Activated CD4-positive, alpha-beta memory T cell treated with anti-CD3 and anti-CD28 coated beads, Interleukin-2, amount 10 ng/mL, durations not matched to agents 7 days and 5 days (primary cell): ENCODE results near the gene TMA7. TPM values are rescaled to one million over a fixed set of nuclear protein-coding genes. Genes with fewer than 3 reads are reported as not detected.

ENCODE experiments used
- CTCF ChIA-PET: fragments of 350-600 bp; sonication (Branson Sonifier 250); formaldehyde crosslinking; loops from one replicate; lab custom pipeline; 2021; ENCODE audit warnings: antibody characterized with exemption, inconsistent platforms; lab: Charles Lee
- POLR2A ChIA-PET: fragments of 350-600 bp; sonication (Branson Sonifier 250); formaldehyde crosslinking; loops from one replicate; lab custom pipeline; 2021; ENCODE audit warnings: antibody characterized with exemption; lab: Charles Lee
- DNase-seq: peaks from one replicate; pipeline ENCODE4 v3.0.0-alpha.2; 2020
- H3K27ac Mint-ChIP-seq: one replicate; pipeline ENCODE4 v1.8.0; 2021; ENCODE audit warnings: mild to moderate bottlenecking, mixed read lengths
- H3K27me3 Mint-ChIP-seq: one replicate; pipeline ENCODE4 v1.8.0; 2021; ENCODE audit warnings: mixed read lengths
- H3K36me3 Mint-ChIP-seq: one replicate; pipeline ENCODE4 v1.8.0; 2021; ENCODE audit warnings: low read depth, mixed read lengths
- H3K4me1 Mint-ChIP-seq: one replicate; pipeline ENCODE4 v1.8.0; 2021; ENCODE audit warnings: mixed read lengths
- H3K4me3 Mint-ChIP-seq: one replicate; pipeline ENCODE4 v1.8.0; 2021; ENCODE audit warnings: mild to moderate bottlenecking, mixed read lengths
- H3K9me3 Mint-ChIP-seq: one replicate; pipeline ENCODE4 v1.8.0; 2021; ENCODE audit warnings: mixed read lengths
- total RNA-seq, 2 experiments: library from RNA; stranded (reverse); gene quantifications; one replicate each; pipeline ENCODE4 v1.2.3, GENCODE V29; 2021

Gene TMA7
- total RNA-seq, 2 experiments from 2014 or later: 240 to 241 TPM

GRCh38 chr3:48418651-48419050 lies 21.4 kb upstream of the TMA7 start:
- Mint-ChIP-seq H3K27me3 (no peaks in the 10 kb centered on the region), H3K36me3 (no peaks in the 10 kb centered on the region), H3K4me1 (no peaks in the 10 kb centered on the region), H3K4me3 (no peak overlapping the region), H3K27ac (no peak overlapping the region), H3K9me3 (no peaks in the 10 kb centered on the region)
- no peak for DNase-seq
- ChIA-PET CTCF (interaction anchor here (0.8 to 4.7 kb wide), 3 partner anchors 18 to 130 kb away, joined by 3 to 26 read pairs (median 3); partner anchors contain the start of genes CCDC51 and TMA7), POLR2A (interaction anchor here (1.0 kb wide), 1 partner anchor 11 kb away, joined by 3 read pairs; no protein-coding TSS in a partner anchor)

GRCh38 chr3:48419149-48419548 lies 20.9 kb upstream of the TMA7 start:
- Mint-ChIP-seq H3K4me3 (no peak overlapping the region), H3K36me3 (no peaks in the 10 kb centered on the region), H3K27me3 (no peaks in the 10 kb centered on the region), H3K27ac (no peak overlapping the region), H3K9me3 (no peaks in the 10 kb centered on the region), H3K4me1 (no peaks in the 10 kb centered on the region)
- DNase-seq: no peak
- CTCF ChIA-PET: interaction anchor here (0.8 to 4.7 kb wide), 3 partner anchors 17 to 130 kb away, joined by 3 to 26 read pairs (median 3); partner anchors contain the start of genes CCDC51 and TMA7
- POLR2A ChIA-PET: interaction anchor here (1.0 kb wide), 1 partner anchor 12 kb away, joined by 3 read pairs; no protein-coding TSS in a partner anchor

GRCh38 chr3:48419597-48419996 lies 20.5 kb upstream of the TMA7 start:
- ChIA-PET CTCF (interaction anchor here (4.7 kb wide), 1 partner anchor 17 kb away, joined by 26 read pairs; no protein-coding TSS in a partner anchor), POLR2A (no interaction called here)
- Mint-ChIP-seq H3K9me3 (no peaks in the 10 kb centered on the region), H3K4me1 (no peaks in the 10 kb centered on the region), H3K36me3 (no peaks in the 10 kb centered on the region), H3K27me3 (no peaks in the 10 kb centered on the region), H3K4me3 (no peak overlapping the region), H3K27ac (no peak overlapping the region)
- no peak for DNase-seq

GRCh38 chr3:48420561-48420960 lies 19.5 kb upstream of the TMA7 start:
- Mint-ChIP-seq H3K27ac (no peak overlapping the region), H3K9me3 (no peaks in the 10 kb centered on the region), H3K27me3 (no peaks in the 10 kb centered on the region), H3K36me3 (no peaks in the 10 kb centered on the region), H3K4me1 (no peaks in the 10 kb centered on the region), H3K4me3 (no peak overlapping the region)
- ChIA-PET CTCF (interaction anchor here (4.2 kb wide), 1 partner anchor 15 kb away, joined by 25 read pairs; no protein-coding TSS in a partner anchor), POLR2A (no interaction called here)
- no peak for DNase-seq

GRCh38 chr3:48422272-48422671 lies 17.8 kb upstream of the TMA7 start:
- H3K27me3 Mint-ChIP-seq: peaks cover 4% of the 10 kb centered on the region
- H3K27ac Mint-ChIP-seq: no peak overlapping the region
- H3K4me1 Mint-ChIP-seq: no peaks in the 10 kb centered on the region
- CTCF ChIA-PET: interaction anchor here (1.5 to 4.2 kb wide), 3 partner anchors 14 to 21 kb away, joined by 3 to 25 read pairs (median 7); no protein-coding TSS in a partner anchor
- H3K36me3 Mint-ChIP-seq: no peaks in the 10 kb centered on the region
- POLR2A ChIA-PET: no interaction called here
- DNase-seq: no peak
- H3K9me3 Mint-ChIP-seq: no peaks in the 10 kb centered on the region
- H3K4me3 Mint-ChIP-seq: no peak overlapping the region

GRCh38 chr3:48422681-48423080 lies 17.4 kb upstream of the TMA7 start:
- ChIA-PET POLR2A (no interaction called here), CTCF (interaction anchor here (1.5 to 4.2 kb wide), 3 partner anchors 13 to 22 kb away, joined by 3 to 25 read pairs (median 7); no protein-coding TSS in a partner anchor)
- Mint-ChIP-seq H3K4me3 (no peak overlapping the region), H3K4me1 (no peaks in the 10 kb centered on the region), H3K27ac (no peak overlapping the region), H3K36me3 (no peaks in the 10 kb centered on the region), H3K9me3 (no peaks in the 10 kb centered on the region), H3K27me3 (peaks cover 9% of the 10 kb centered on the region)
- DNase-seq: no peak

GRCh38 chr3:48423241-48423882 lies 16.7 kb upstream of the TMA7 start:
- Mint-ChIP-seq H3K4me3 (no peak overlapping the region), H3K36me3 (no peaks in the 10 kb centered on the region), H3K4me1 (peaks cover 3% of the 10 kb centered on the region), H3K27ac (no peak overlapping the region), H3K27me3 (peaks cover 15% of the 10 kb centered on the region), H3K9me3 (no peaks in the 10 kb centered on the region)
- DNase-seq: no peak
- POLR2A ChIA-PET: interaction anchor here (0.6 kb wide), 1 partner anchor 109 kb away, joined by 3 read pairs; no protein-coding TSS in a partner anchor
- CTCF ChIA-PET: interaction anchor here (1.8 to 4.2 kb wide), 2 partner anchors 12 to 22 kb away, joined by 7 to 25 read pairs; no protein-coding TSS in a partner anchor

GRCh38 chr3:48423883-48424695 lies 16.0 kb upstream of the TMA7 start:
- Mint-ChIP-seq H3K4me3 (no peak overlapping the region), H3K36me3 (no peaks in the 10 kb centered on the region), H3K27me3 (peaks cover 18% of the 10 kb centered on the region), H3K27ac (no peak overlapping the region), H3K9me3 (no peaks in the 10 kb centered on the region), H3K4me1 (peaks cover 3% of the 10 kb centered on the region)
- ChIA-PET CTCF (interaction anchor here (1.8 to 4.2 kb wide), 2 partner anchors 12 to 23 kb away, joined by 7 to 25 read pairs; no protein-coding TSS in a partner anchor), POLR2A (interaction anchor here (0.6 kb wide), 1 partner anchor 108 kb away, joined by 3 read pairs; no protein-coding TSS in a partner anchor)
- DNase-seq: no peak

- no peaks in the 10 kb centered on the region for H3K9me3 Mint-ChIP-seq
- H3K27ac Mint-ChIP-seq: no peak overlapping the region
- peaks cover 7% of the 10 kb centered on the region for H3K4me1 Mint-ChIP-seq
- no peak overlapping the region for H3K4me3 Mint-ChIP-seq
- H3K27me3 Mint-ChIP-seq: peaks cover 18% of the 10 kb centered on the region
- ChIA-PET POLR2A (no interaction called here), CTCF (interaction anchor here (1.5 to 3.1 kb wide), 2 partner anchors 11 to 25 kb away, joined by 4 to 17 read pairs; no protein-coding TSS in a partner anchor)
- no peaks in the 10 kb centered on the region for H3K36me3 Mint-ChIP-seq
- no peak for DNase-seq
Measured at GRCh38 chr3:48425281-48425812, 14.7 kb upstream of the TMA7 start.

GRCh38 chr3:48426401-48426909 lies 13.6 kb upstream of the TMA7 start:
- Mint-ChIP-seq H3K9me3 (no peaks in the 10 kb centered on the region), H3K36me3 (peaks cover 7% of the 10 kb centered on the region), H3K4me3 (no peak overlapping the region), H3K4me1 (peaks cover 12% of the 10 kb centered on the region), H3K27me3 (peaks cover 18% of the 10 kb centered on the region), H3K27ac (no peak overlapping the region)
- DNase-seq: no peak
- ChIA-PET POLR2A (no interaction called here), CTCF (interaction anchor here (1.5 to 3.1 kb wide), 2 partner anchors 10 to 26 kb away, joined by 4 to 17 read pairs; no protein-coding TSS in a partner anchor)

- no peak for DNase-seq
- no peak overlapping the region for H3K4me3 Mint-ChIP-seq
- CTCF ChIA-PET: interaction anchor here (3.1 kb wide), 1 partner anchor 9 kb away, joined by 17 read pairs; no protein-coding TSS in a partner anchor
- peaks cover 18% of the 10 kb centered on the region for H3K27me3 Mint-ChIP-seq
- peaks cover 13% of the 10 kb centered on the region for H3K36me3 Mint-ChIP-seq
- H3K9me3 Mint-ChIP-seq: no peaks in the 10 kb centered on the region
- H3K27ac Mint-ChIP-seq: no peak overlapping the region
- peaks cover 13% of the 10 kb centered on the region for H3K4me1 Mint-ChIP-seq
- POLR2A ChIA-PET: interaction anchor here (1.2 kb wide), 2 partner anchors 13 to 93 kb away, joined by 3 to 5 read pairs; partner anchors contain the start of genes CCDC51 and TMA7
Measured at GRCh38 chr3:48426944-48427629, 13.0 kb upstream of the TMA7 start.

- ChIA-PET POLR2A (interaction anchor here (1.2 kb wide), 2 partner anchors 12 to 92 kb away, joined by 3 to 5 read pairs; partner anchors contain the start of genes CCDC51 and TMA7), CTCF (interaction anchor here (3.1 kb wide), 1 partner anchor 9 kb away, joined by 17 read pairs; no protein-coding TSS in a partner anchor)
- Mint-ChIP-seq H3K36me3 (peaks cover 15% of the 10 kb centered on the region), H3K4me1 (peaks cover 13% of the 10 kb centered on the region), H3K9me3 (no peaks in the 10 kb centered on the region), H3K27ac (no peak overlapping the region), H3K27me3 (peaks cover 18% of the 10 kb centered on the region), H3K4me3 (no peak overlapping the region)
- DNase-seq: no peak
Measured at GRCh38 chr3:48427630-48427962, 12.5 kb upstream of the TMA7 start.
